Progenitor cell of endocrine pancreas (in vitro differentiated cells): Measurements from ENCODE around the gene PSPC1. TPM values are rescaled to one million over a fixed set of nuclear protein-coding genes. Genes with fewer than 3 reads are reported as not detected.

Experiments
- DNase-seq: peaks from one replicate; pipeline ENCODE4 v3.0.0; 2021; ENCODE audit warnings: low spot score; ENCODE audit not compliant: unreplicated experiment
- H3K27ac Mint-ChIP-seq: 2 replicates; pipeline ENCODE4 v1.8.0; 2021; ENCODE audit warnings: mild to moderate bottlenecking, moderate library complexity, mixed read lengths
- H3K27me3 Mint-ChIP-seq: 2 replicates; pipeline ENCODE4 v1.8.0; 2021; ENCODE audit warnings: mixed read lengths
- H3K36me3 Mint-ChIP-seq: 2 replicates; pipeline ENCODE4 v1.8.0; 2022; ENCODE audit warnings: mixed read lengths; ENCODE audit not compliant: insufficient read depth
- H3K4me1 Mint-ChIP-seq: 2 replicates; pipeline ENCODE4 v1.8.0; 2021; ENCODE audit warnings: low read depth, mixed read lengths
- H3K4me3 Mint-ChIP-seq: 2 replicates; pipeline ENCODE4 v1.8.0; 2021; ENCODE audit warnings: low read depth, mild to moderate bottlenecking, moderate library complexity, mixed read lengths
- H3K9me3 Mint-ChIP-seq: 2 replicates; pipeline ENCODE4 v1.8.0; 2021; ENCODE audit warnings: low read depth, mixed read lengths
- total RNA-seq: library from RNA; stranded (reverse); gene quantifications from 2 replicates; pipeline ENCODE4 v1.2.1, GENCODE V29; 2021
- TF ChIP-seq, protein P1 (sequence below): fragments of 200-600 bp; sonication (generic); IDR thresholded peaks from one replicate; pipeline ENCODE4 v1.5.0; 2021; ENCODE audit warnings: antibody characterized with exemption, mild to moderate bottlenecking; ENCODE audit not compliant: unreplicated experiment

Gene PSPC1
- total RNA-seq, 1 donor from 2014 or later = 94.1 TPM

DNA sequence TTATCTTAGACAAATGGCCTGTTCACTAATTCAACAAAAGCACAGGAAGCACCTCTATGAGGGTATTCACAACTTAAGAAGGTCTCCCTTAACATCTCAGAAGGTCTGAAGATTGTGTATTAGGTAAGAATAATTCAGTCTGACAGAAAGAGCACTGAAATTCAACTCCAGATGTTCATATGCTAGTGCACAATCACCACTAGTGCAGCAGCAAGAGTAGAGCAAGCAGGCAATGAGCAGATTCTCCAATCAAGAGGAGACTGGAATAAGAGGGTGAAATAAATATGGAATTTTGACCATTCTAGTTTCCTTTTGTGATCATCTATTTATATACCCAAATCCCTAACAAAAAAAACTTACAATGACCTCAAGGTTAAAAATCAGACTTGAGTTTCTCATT is 97.3 kb downstream of the PSPC1 start:
- TF ChIP-seq, protein P1, sequence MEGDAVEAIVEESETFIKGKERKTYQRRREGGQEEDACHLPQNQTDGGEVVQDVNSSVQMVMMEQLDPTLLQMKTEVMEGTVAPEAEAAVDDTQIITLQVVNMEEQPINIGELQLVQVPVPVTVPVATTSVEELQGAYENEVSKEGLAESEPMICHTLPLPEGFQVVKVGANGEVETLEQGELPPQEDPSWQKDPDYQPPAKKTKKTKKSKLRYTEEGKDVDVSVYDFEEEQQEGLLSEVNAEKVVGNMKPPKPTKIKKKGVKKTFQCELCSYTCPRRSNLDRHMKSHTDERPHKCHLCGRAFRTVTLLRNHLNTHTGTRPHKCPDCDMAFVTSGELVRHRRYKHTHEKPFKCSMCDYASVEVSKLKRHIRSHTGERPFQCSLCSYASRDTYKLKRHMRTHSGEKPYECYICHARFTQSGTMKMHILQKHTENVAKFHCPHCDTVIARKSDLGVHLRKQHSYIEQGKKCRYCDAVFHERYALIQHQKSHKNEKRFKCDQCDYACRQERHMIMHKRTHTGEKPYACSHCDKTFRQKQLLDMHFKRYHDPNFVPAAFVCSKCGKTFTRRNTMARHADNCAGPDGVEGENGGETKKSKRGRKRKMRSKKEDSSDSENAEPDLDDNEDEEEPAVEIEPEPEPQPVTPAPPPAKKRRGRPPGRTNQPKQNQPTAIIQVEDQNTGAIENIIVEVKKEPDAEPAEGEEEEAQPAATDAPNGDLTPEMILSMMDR = no peak
- no peak for DNase-seq
- no peaks in the 10 kb centered on the region for H3K9me3 Mint-ChIP-seq
- no peak overlapping the region for H3K4me3 Mint-ChIP-seq
- H3K36me3 Mint-ChIP-seq = no peaks in the 10 kb centered on the region
- H3K4me1 Mint-ChIP-seq = peaks cover 15% of the 10 kb centered on the region
- peak overlapping the region; percentile 86 for H3K27ac Mint-ChIP-seq
- no peaks in the 10 kb centered on the region for H3K27me3 Mint-ChIP-seq

DNA sequence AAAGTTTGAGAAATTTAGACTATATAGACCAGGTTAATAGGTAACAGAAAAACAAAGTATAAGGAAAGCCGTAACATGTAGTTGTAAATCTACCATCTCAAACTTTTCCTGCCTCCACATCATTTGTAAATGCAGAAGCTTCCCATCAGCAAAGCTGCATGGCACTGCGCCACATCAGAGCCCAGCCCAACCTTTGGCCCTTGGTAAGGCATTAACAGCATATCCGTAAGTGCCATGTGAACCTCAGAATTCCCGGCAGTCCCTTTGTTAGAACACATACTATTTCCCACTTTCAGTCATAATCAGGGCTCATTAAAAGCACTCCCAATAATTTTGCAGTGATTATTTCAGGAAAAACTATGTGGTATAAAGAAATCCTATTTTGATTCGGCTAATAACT is 97.7 kb downstream of the PSPC1 start:
- no peak overlapping the region for H3K4me3 Mint-ChIP-seq
- no peaks in the 10 kb centered on the region for H3K27me3 Mint-ChIP-seq
- TF ChIP-seq, protein P1 = no peak
- peaks cover 15% of the 10 kb centered on the region for H3K4me1 Mint-ChIP-seq
- no peak for DNase-seq
- no peaks in the 10 kb centered on the region for H3K36me3 Mint-ChIP-seq
- H3K27ac Mint-ChIP-seq = peak overlapping the region; percentile 86
- H3K9me3 Mint-ChIP-seq = no peaks in the 10 kb centered on the region

DNA sequence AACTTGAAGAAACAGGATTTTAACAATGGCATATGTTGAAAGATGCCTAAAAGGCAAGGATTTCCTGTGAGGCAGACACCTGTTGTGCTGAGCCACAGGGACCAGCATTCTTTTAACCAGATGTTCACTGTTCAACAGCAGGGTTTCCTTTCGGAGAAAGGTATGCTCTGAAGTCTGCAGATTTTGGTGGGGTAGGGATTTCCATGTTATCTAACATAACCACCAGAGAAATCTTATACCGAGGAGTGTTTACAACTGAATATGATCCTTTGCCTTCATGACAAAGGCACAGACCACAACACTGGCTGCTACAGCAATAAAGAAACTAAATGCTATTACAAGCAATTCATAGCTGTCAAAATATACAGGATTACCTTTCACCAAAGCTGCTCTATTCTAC is 101.2 kb downstream of the PSPC1 start:
- Mint-ChIP-seq H3K9me3 (no peaks in the 10 kb centered on the region), H3K36me3 (peaks cover 2% of the 10 kb centered on the region), H3K4me1 (peaks cover 15% of the 10 kb centered on the region), H3K27ac (no peak overlapping the region), H3K27me3 (no peaks in the 10 kb centered on the region), H3K4me3 (no peak overlapping the region)
- no peak for DNase-seq
- TF ChIP-seq, protein P1 = no peak

DNA sequence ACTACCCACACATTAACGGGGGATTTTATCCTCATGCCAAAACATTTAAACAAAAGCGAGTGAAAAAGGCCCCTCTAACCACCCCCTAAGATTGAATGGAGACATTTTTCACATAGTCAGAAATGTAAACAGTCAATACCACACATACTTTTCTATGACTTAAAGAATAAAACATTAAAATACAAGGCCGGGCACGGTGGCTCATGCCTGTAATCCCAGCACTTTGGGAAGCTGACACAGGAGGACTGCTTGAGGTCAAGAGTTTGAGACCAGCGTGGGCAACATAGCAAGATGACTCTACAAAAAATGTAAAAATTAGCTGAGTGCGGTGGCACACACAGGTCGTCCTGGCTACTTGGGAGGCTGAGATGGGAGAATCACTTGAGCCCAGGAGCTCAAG is 102.0 kb downstream of the PSPC1 start:
- peak overlapping the region; percentile 78 for H3K27ac Mint-ChIP-seq
- H3K4me3 Mint-ChIP-seq = no peak overlapping the region
- TF ChIP-seq, protein P1 = no peak
- no peak for DNase-seq
- H3K36me3 Mint-ChIP-seq = peaks cover 2% of the 10 kb centered on the region
- peaks cover 11% of the 10 kb centered on the region for H3K4me1 Mint-ChIP-seq
- no peaks in the 10 kb centered on the region for H3K9me3 Mint-ChIP-seq
- H3K27me3 Mint-ChIP-seq = no peaks in the 10 kb centered on the region

DNA sequence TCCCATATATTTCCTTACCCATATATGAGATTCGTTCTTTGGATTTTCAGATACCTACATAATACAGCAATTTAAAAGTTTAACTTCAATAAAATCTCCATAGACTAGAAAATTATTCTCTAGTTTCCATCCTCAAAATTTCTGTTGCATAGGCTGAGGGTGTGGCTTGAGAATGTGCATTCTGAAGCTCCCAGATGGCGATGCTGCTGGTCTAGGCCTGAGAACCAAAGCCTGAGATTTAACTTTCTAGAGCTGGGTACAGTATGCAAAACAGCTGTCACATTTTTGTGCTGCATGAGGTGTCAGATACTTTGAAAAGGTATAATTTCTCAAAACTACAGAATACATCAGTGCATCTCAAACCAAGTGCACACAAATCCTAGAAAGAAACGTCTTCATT is 106.6 kb downstream of the PSPC1 start:
- H3K4me3 Mint-ChIP-seq = no peak overlapping the region

More for the DNA sequence above, 106.6 kb downstream of the PSPC1 start:
- Mint-ChIP-seq H3K9me3 (no peaks in the 10 kb centered on the region), H3K27me3 (no peaks in the 10 kb centered on the region), H3K36me3 (peaks cover 18% of the 10 kb centered on the region), H3K4me1 (peaks cover 6% of the 10 kb centered on the region), H3K27ac (no peak overlapping the region)
- no peak for DNase-seq
- TF ChIP-seq, protein P1 = no peak
